ENCODE results near the gene EEPD1. TPM values are rescaled to one million over a fixed set of nuclear protein-coding genes. Genes with fewer than 3 reads are reported as not detected.
A peak's percentile ranks its signal among the peaks of the same experiment; 100 is the strongest.

The EEPD1 gene
- total RNA-seq, 1 donor from 2014 or later: 5.4 TPM

DNA sequence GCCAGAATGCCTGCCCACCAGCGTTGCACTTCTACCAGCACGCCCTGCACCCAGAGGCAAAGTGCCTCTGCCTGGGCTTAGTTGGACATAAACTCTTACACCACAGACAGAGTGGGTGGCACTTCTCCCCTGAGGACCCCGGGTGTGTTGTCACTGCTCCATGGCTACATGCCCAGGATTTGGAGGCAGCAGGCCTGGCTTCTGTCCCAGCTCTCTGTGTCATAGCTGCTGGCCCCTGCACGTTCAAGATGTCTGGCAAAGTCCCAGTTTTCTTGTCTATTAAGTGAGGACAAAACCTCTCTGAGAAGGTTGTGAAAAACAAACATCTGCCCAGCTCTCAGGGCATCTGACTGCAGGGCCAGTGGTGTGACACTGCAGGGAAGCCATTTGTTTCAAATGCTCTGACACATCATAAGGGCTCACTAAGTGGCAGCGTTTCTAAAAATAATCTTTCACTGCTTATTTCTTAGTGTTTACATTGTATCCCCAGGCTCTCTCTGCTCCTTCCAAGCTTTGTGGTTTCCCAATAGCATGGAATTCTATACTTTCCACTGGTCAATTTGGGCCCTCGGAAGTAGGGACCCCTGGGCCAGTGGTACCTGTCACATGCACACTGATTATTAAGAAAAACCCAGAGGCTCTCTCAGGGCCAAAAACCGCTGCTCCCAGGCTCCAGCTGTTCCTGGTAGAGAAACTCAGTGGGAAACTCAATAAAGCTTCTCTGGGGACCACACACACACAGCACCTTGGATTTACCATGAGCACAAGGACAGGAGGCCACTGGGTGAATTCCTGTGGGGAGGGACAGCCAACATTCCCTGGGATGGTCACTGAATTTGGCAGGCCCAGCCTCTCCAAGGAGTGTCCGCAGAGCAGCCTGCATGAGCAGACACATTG is 150.4 kb downstream of the EEPD1 start:
- H3K27me3 ChIP-seq (ENCODE audit: insufficient read depth, low read length): no peaks in the 10 kb centered on the region
- Mint-ChIP-seq H3K36me3 (ENCODE audit: low read depth, unreplicated experiment) (peaks cover 11% of the 10 kb centered on the region), H3K27ac (ENCODE audit: unreplicated experiment) (no peak overlapping the region), H3K9me3 (ENCODE audit: unreplicated experiment) (peaks cover 3% of the 10 kb centered on the region), H3K4me3 (ENCODE audit: unreplicated experiment) (no peak overlapping the region), H3K4me1 (ENCODE audit: low read depth, unreplicated experiment) (peaks cover 16% of the 10 kb centered on the region), H3K27me3 (ENCODE audit: low read depth, unreplicated experiment) (no peaks in the 10 kb centered on the region)
- peaks cover 27% of the 10 kb centered on the region for H3K4me1 ChIP-seq (ENCODE audit: insufficient read depth, low read length)
- no peak overlapping the region for H3K9ac ChIP-seq (ENCODE audit: low read length)
- H3K36me3 ChIP-seq (ENCODE audit: insufficient read depth, low read length): no peaks in the 10 kb centered on the region
- H2AFZ ChIP-seq (ENCODE audit: low read depth, low read length): no peak overlapping the region
- H4K20me1 ChIP-seq (ENCODE audit: insufficient read depth, low read length): peaks cover 6% of the 10 kb centered on the region
- FAIRE-seq (peak; percentile 90), DNase-seq (ENCODE audit: low read depth) (peak; percentile 87)
- H3K79me2 ChIP-seq (ENCODE audit: insufficient read depth, low read length): no peaks in the 10 kb centered on the region
- peak overlapping the region; percentile 22 for H3K27ac ChIP-seq (ENCODE audit: low read depth, low read length)
- H3K4me2 ChIP-seq (ENCODE audit: low read length): peak overlapping the region; percentile 59
- H3K4me3 ChIP-seq (ENCODE audit: insufficient read depth, low read depth, low read length): no peak overlapping the region
- no peaks in the 10 kb centered on the region for H3K9me3 ChIP-seq (ENCODE audit: insufficient read depth, low read depth, low read length)
- TF ChIP-seq, protein P1, sequence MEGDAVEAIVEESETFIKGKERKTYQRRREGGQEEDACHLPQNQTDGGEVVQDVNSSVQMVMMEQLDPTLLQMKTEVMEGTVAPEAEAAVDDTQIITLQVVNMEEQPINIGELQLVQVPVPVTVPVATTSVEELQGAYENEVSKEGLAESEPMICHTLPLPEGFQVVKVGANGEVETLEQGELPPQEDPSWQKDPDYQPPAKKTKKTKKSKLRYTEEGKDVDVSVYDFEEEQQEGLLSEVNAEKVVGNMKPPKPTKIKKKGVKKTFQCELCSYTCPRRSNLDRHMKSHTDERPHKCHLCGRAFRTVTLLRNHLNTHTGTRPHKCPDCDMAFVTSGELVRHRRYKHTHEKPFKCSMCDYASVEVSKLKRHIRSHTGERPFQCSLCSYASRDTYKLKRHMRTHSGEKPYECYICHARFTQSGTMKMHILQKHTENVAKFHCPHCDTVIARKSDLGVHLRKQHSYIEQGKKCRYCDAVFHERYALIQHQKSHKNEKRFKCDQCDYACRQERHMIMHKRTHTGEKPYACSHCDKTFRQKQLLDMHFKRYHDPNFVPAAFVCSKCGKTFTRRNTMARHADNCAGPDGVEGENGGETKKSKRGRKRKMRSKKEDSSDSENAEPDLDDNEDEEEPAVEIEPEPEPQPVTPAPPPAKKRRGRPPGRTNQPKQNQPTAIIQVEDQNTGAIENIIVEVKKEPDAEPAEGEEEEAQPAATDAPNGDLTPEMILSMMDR (IDR thresholded peaks at IDR 0.05; ENCODE audit: insufficient read depth, low read depth, low read length): no peak
- no peak for TF ChIP-seq EZH2 (IDR thresholded peaks at IDR 0.05; ENCODE audit: insufficient read depth, low read length)

DNA sequence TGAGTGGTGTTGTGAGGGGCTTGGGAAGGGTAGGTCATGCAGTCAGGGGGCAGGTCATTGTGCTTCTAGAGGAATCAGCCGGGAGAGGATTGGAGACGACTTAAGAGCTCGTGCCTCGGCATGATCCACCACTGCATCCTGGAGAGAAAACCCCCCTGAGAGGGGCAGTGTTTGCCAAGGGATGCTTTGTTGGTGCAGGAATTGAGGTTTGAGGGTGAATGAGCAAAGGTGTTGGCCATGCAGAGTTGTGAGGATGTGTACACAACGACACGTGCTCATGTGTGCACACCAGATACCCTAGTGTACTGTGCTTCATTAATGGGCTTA is 151.0 kb downstream of the EEPD1 start:
- FAIRE-seq (no peak), DNase-seq (ENCODE audit: low read depth) (no peak)
- H3K4me2 ChIP-seq (ENCODE audit: low read length): peak overlapping the region; percentile 59
- H3K4me3 ChIP-seq (ENCODE audit: insufficient read depth, low read depth, low read length): no peak overlapping the region
- no peak overlapping the region for H2AFZ ChIP-seq (ENCODE audit: low read depth, low read length)
- H3K36me3 ChIP-seq (ENCODE audit: insufficient read depth, low read length): no peaks in the 10 kb centered on the region
- no peak overlapping the region for H3K4me3 Mint-ChIP-seq (ENCODE audit: unreplicated experiment)
- no peak overlapping the region for H3K9ac ChIP-seq (ENCODE audit: low read length)
- H3K27me3 Mint-ChIP-seq (ENCODE audit: low read depth, unreplicated experiment): no peaks in the 10 kb centered on the region
- TF ChIP-seq EZH2 (IDR thresholded peaks at IDR 0.05; ENCODE audit: insufficient read depth, low read length): no peak
- TF ChIP-seq, protein P1 (IDR thresholded peaks at IDR 0.05; ENCODE audit: insufficient read depth, low read depth, low read length): no peak
- peaks cover 2% of the 10 kb centered on the region for H3K27me3 ChIP-seq (ENCODE audit: insufficient read depth, low read length)
- H3K79me2 ChIP-seq (ENCODE audit: insufficient read depth, low read length): no peaks in the 10 kb centered on the region
- H3K9me3 Mint-ChIP-seq (ENCODE audit: unreplicated experiment): peaks cover 3% of the 10 kb centered on the region
- peaks cover 11% of the 10 kb centered on the region for H3K36me3 Mint-ChIP-seq (ENCODE audit: low read depth, unreplicated experiment)
- no peaks in the 10 kb centered on the region for H3K9me3 ChIP-seq (ENCODE audit: insufficient read depth, low read depth, low read length)
- peaks cover 27% of the 10 kb centered on the region for H3K4me1 ChIP-seq (ENCODE audit: insufficient read depth, low read length)
- H3K27ac ChIP-seq (ENCODE audit: low read depth, low read length): peak overlapping the region; percentile 19
- H3K4me1 Mint-ChIP-seq (ENCODE audit: low read depth, unreplicated experiment): peaks cover 16% of the 10 kb centered on the region
- no peak overlapping the region for H3K27ac Mint-ChIP-seq (ENCODE audit: unreplicated experiment)
- peaks cover 6% of the 10 kb centered on the region for H4K20me1 ChIP-seq (ENCODE audit: insufficient read depth, low read length)

DNA sequence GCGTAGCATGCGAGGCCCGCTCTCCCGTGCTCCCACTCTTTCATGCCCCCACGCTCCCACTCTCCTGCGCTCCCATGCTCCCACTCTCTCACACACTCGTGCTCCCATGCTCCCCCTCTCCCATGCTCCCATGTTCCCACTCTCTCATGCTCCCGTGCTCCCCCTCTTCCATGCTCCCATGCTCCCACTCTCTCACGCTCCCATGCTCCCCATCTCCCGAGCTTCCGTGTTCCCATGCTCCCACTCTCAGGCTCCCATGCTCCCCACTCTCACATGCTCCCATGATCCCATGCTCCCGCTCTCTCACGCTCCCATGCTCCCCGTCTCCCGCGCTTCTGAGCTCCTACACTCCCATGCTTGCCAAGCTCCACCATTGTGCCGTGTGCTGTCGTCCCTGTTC is 152.2 kb downstream of the EEPD1 start:
- H3K9ac ChIP-seq (ENCODE audit: low read length): no peak overlapping the region
- H3K79me2 ChIP-seq (ENCODE audit: insufficient read depth, low read length): no peaks in the 10 kb centered on the region
- H3K4me3 Mint-ChIP-seq (ENCODE audit: unreplicated experiment): no peak overlapping the region
- H3K4me2 ChIP-seq (ENCODE audit: low read length): no peak overlapping the region
- no peak overlapping the region for H3K27ac ChIP-seq (ENCODE audit: low read depth, low read length)
- H3K27ac Mint-ChIP-seq (ENCODE audit: unreplicated experiment): no peak overlapping the region
- TF ChIP-seq EZH2 (IDR thresholded peaks at IDR 0.05; ENCODE audit: insufficient read depth, low read length): no peak
- TF ChIP-seq, protein P1 (IDR thresholded peaks at IDR 0.05; ENCODE audit: insufficient read depth, low read depth, low read length): no peak
- peaks cover 3% of the 10 kb centered on the region for H3K27me3 ChIP-seq (ENCODE audit: insufficient read depth, low read length)
- H4K20me1 ChIP-seq (ENCODE audit: insufficient read depth, low read length): peaks cover 6% of the 10 kb centered on the region
- H3K27me3 Mint-ChIP-seq (ENCODE audit: low read depth, unreplicated experiment): peaks cover 2% of the 10 kb centered on the region
- H3K4me1 ChIP-seq (ENCODE audit: insufficient read depth, low read length): peaks cover 27% of the 10 kb centered on the region
- H3K4me3 ChIP-seq (ENCODE audit: insufficient read depth, low read depth, low read length): no peak overlapping the region
- DNase-seq (ENCODE audit: low read depth) (no peak), FAIRE-seq (no peak)
- H3K9me3 ChIP-seq (ENCODE audit: insufficient read depth, low read depth, low read length): no peaks in the 10 kb centered on the region
- H3K36me3 ChIP-seq (ENCODE audit: insufficient read depth, low read length): no peaks in the 10 kb centered on the region
- H2AFZ ChIP-seq (ENCODE audit: low read depth, low read length): no peak overlapping the region
- H3K4me1 Mint-ChIP-seq (ENCODE audit: low read depth, unreplicated experiment): peaks cover 16% of the 10 kb centered on the region
- peaks cover 3% of the 10 kb centered on the region for H3K9me3 Mint-ChIP-seq (ENCODE audit: unreplicated experiment)
- peaks cover 8% of the 10 kb centered on the region for H3K36me3 Mint-ChIP-seq (ENCODE audit: low read depth, unreplicated experiment)

Measured in astrocyte (in vitro differentiated cells and primary cell).